ENCODE measurements around the gene CLPTM1.

DNA sequence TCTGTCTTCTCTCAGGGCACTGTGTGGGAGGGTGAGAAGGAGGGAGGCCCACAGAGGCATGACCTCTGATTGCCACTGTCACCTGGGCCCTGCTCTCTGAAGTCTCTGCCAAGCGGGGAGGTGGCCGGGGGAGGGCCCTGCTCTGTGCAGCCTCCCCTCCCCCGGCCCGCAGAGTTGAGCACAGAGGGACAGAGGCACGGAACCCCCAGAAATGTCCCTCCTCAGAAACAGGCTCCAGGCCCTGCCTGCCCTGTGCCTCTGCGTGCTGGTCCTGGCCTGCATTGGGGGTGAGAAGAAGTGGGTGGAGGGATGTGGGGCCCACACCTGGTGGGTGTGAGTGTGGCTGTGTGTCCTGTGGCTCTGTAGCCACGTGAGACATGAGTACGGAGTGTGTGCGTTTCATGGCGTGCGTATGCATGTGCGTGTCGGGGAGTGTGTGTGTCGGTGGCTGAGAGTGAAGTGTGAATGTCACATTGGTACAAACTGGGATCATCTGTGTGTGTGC is 13.1 kb upstream of the CLPTM1 start, which contains the start of gene APOC4:
- no peak for TF ChIP-seq FOXM1 (IDR thresholded peaks at IDR 0.05; ENCODE audit: borderline replicate concordance)
- TF ChIP-seq SUZ12 (IDR thresholded peaks at IDR 0.05): no peak
- TF ChIP-seq CTBP1 (IDR thresholded peaks at IDR 0.05; ENCODE audit: borderline replicate concordance): no peak
- TF ChIP-seq ZNF384 (IDR thresholded peaks at IDR 0.05): no peak
- TF ChIP-seq BHLHE40 (IDR thresholded peaks at IDR 0.05; ENCODE audit: borderline replicate concordance): no peak
- TF ChIP-seq SP1 (IDR thresholded peaks at IDR 0.05): no peak
- TF ChIP-seq TARDBP (IDR thresholded peaks at IDR 0.05): no peak
- TF ChIP-seq LEF1 (IDR thresholded peaks at IDR 0.05; ENCODE audit: borderline replicate concordance): no peak
- TF ChIP-seq L3MBTL2 (conservative IDR thresholded peaks at IDR 0.05): no peak
